GM21381 (cell line): ENCODE measurements around the gene CCR5AS.
"Not testable (repeated sequence)": the region's sequence is repeated elsewhere in the genome, so short reads cannot be mapped to it uniquely, and the experiment has no call there.

ENCODE experiments used
- ATAC-seq: cut with Tn5 transposase; IDR thresholded peaks from one replicate; pipeline ENCODE4 v1.9.1; 2021; ENCODE audit warnings: mild to moderate bottlenecking, moderate library complexity; ENCODE audit not compliant: unreplicated experiment

The CCR5AS gene

GRCh38 chr3:46429671-46430070 is 22.8 kb upstream of the CCR5AS start:
- no peak for ATAC-seq

GRCh38 chr3:46429250-46429649 is 22.4 kb upstream of the CCR5AS start:
- ATAC-seq = no peak

- no peak for ATAC-seq
Observed at GRCh38 chr3:46427916-46428833, 21.3 kb upstream of the CCR5AS start.

- not testable (repeated sequence) for ATAC-seq
Observed at GRCh38 chr3:46427404-46427803, 20.5 kb upstream of the CCR5AS start.

GRCh38 chr3:46426476-46426875 is 19.6 kb upstream of the CCR5AS start:
- ATAC-seq = not testable (repeated sequence)

- no peak for ATAC-seq
Observed at GRCh38 chr3:46423588-46423987, 16.7 kb upstream of the CCR5AS start.

- no peak for ATAC-seq
Observed at GRCh38 chr3:46422617-46423016, 15.8 kb upstream of the CCR5AS start.

GRCh38 chr3:46420931-46421330 is 14.1 kb upstream of the CCR5AS start:
- no peak for ATAC-seq

- ATAC-seq = no peak
Observed at GRCh38 chr3:46419816-46420215, 12.9 kb upstream of the CCR5AS start.

- ATAC-seq = no peak
Observed at GRCh38 chr3:46417841-46418611, 11.2 kb upstream of the CCR5AS start.

- no peak for ATAC-seq
Observed at GRCh38 chr3:46416811-46417510, 10.1 kb upstream of the CCR5AS start.

- no peak for ATAC-seq
Observed at GRCh38 chr3:46416125-46416810, 9.4 kb upstream of the CCR5AS start.

- no peak for ATAC-seq
Observed at GRCh38 chr3:46414739-46415138, 7.9 kb upstream of the CCR5AS start.

- no peak for ATAC-seq
Observed at GRCh38 chr3:46413951-46414350, 7.1 kb upstream of the CCR5AS start.

GRCh38 chr3:46412786-46413298 is 6.0 kb upstream of the CCR5AS start:
- no peak for ATAC-seq

- no peak for ATAC-seq
Observed at GRCh38 chr3:46411271-46411670, 4.4 kb upstream of the CCR5AS start.

- ATAC-seq = no peak
Observed at GRCh38 chr3:46410669-46411068, 3.8 kb upstream of the CCR5AS start.

GRCh38 chr3:46409739-46410489 is 3.0 kb upstream of the CCR5AS start:
- ATAC-seq = no peak

GRCh38 chr3:46408853-46409252 is 2.0 kb upstream of the CCR5AS start:
- ATAC-seq = no peak

GRCh38 chr3:46407970-46408369 is 1.1 kb upstream of the CCR5AS start:
- ATAC-seq = no peak
